ENCODE results near the gene ADPRS. TPM values are rescaled to one million over a fixed set of nuclear protein-coding genes. Genes with fewer than 3 reads are reported as not detected.

ADPRS gene
- total RNA-seq, 1 experiment from 2014 or later, result 27.8 TPM

- Histone ChIP-seq H3K23me2 (ENCODE audit: insufficient read length, low read depth, low read length, poor library complexity, severe bottlenecking) (no peaks in the 10 kb centered on the region), H4K20me1 (ENCODE audit: control insufficient read depth, insufficient read depth, insufficient read length) (no peaks in the 10 kb centered on the region), H3K56ac (ENCODE audit: insufficient read length, low read depth, low read length) (no peak overlapping the region), H2AK5ac (ENCODE audit: insufficient read length, low read length) (no peak overlapping the region), H3K9me3 (ENCODE audit: control insufficient read depth, low read depth, low read length) (no peaks in the 10 kb centered on the region), H2BK20ac (ENCODE audit: low read depth, low read length, poor library complexity, severe bottlenecking) (no peak overlapping the region), H2BK15ac (ENCODE audit: low read depth, low read length) (no peak overlapping the region), H4K8ac (replicated peaks; ENCODE audit: insufficient read length, low read depth, low read length) (no peak overlapping the region), H4K5ac (ENCODE audit: insufficient read length, low read depth, low read length) (no peak overlapping the region), H3K4me2 (ENCODE audit: insufficient read depth, insufficient read length, low read length) (no peak overlapping the region), H3K9ac (ENCODE audit: extremely low read depth, insufficient read length, low read length) (no peak overlapping the region), H2AFZ (ENCODE audit: low read length) (no peak overlapping the region), H3K79me1 (ENCODE audit: insufficient read depth, low read depth, low read length, poor library complexity, severe bottlenecking) (no peaks in the 10 kb centered on the region), H3T11ph (ENCODE audit: low read length) (no peak overlapping the region), H3K23ac (ENCODE audit: insufficient read length, low read depth, low read length) (no peak overlapping the region), H2BK120ac (ENCODE audit: low read depth, low read length, poor library complexity, severe bottlenecking) (no peak overlapping the region), H2BK5ac (ENCODE audit: insufficient read length, low read length) (no peak overlapping the region), H3K4me1 (ENCODE audit: insufficient read depth, low read length) (0 out of 2 replicates have a peak, but pooled peaks cover 2% of the 10 kb centered on the region), H2BK12ac (ENCODE audit: insufficient read length, low read depth, low read length) (no peak overlapping the region), H3K14ac (ENCODE audit: insufficient read depth, low read length) (no peak overlapping the region), H3K27ac (ENCODE audit: insufficient read length, low read depth, low read length) (no peak overlapping the region), H3K27me3 (ENCODE audit: insufficient read depth, low read length) (no peaks in the 10 kb centered on the region), H3K79me2 (ENCODE audit: insufficient read depth, low read length) (no peaks in the 10 kb centered on the region), H4K91ac (ENCODE audit: insufficient read length, low read depth, low read length) (no peak overlapping the region), H3K18ac (ENCODE audit: insufficient read length, low read depth, low read length) (no peak overlapping the region), H3K4ac (ENCODE audit: low read depth, low read length) (no peak overlapping the region)
- H3K27ac Mint-ChIP-seq, result peak overlapping the region in 2 of 3 experiments; percentile 28 to 45; a peak in 2 of 7 replicates
- no peaks in the 10 kb centered on the region for H3K27me3 Mint-ChIP-seq (ENCODE audit: low read depth)
- DNase-seq, result no peak
- H3K36me3 Mint-ChIP-seq (ENCODE audit: insufficient read depth in 1 of 3, low read depth in 3 of 3), result peaks cover 6 to 36% (median 17%) of the 10 kb centered on the region in 3 experiments; a peak in 6 of 7 replicates
- no peaks in the 10 kb centered on the region for H3K9me3 Mint-ChIP-seq
- H3K4me3 Mint-ChIP-seq, result no peak overlapping the region
- no peak for TF ChIP-seq CTCF (conservative IDR thresholded peaks at IDR 0.05)
- peaks cover 6 to 12% of the 10 kb centered on the region in 2 experiments for H3K4me1 Mint-ChIP-seq
These were observed 47.1 kb downstream of the ADPRS start for GRCh38 chr1:36135796-36136195.
